Occipital lobe (tissue), 2 donors: ENCODE data around the gene VOPP1. TPM values are rescaled to one million over a fixed set of nuclear protein-coding genes. Genes with fewer than 3 reads are reported as not detected.

Experiments used
- DNase-seq: peaks from one replicate; lab custom pipeline; 2025; lab: John Stamatoyannopoulos, UW
- total RNA-seq: library from RNA; depleted of rRNA; stranded (reverse); fragments of >200 nt; gene quantifications from one replicate; pipeline ENCODE4 v1.2.3, GENCODE V29; 2014

VOPP1 gene
- total RNA-seq, 1 donor from 2014 or later, result 108 TPM

DNA sequence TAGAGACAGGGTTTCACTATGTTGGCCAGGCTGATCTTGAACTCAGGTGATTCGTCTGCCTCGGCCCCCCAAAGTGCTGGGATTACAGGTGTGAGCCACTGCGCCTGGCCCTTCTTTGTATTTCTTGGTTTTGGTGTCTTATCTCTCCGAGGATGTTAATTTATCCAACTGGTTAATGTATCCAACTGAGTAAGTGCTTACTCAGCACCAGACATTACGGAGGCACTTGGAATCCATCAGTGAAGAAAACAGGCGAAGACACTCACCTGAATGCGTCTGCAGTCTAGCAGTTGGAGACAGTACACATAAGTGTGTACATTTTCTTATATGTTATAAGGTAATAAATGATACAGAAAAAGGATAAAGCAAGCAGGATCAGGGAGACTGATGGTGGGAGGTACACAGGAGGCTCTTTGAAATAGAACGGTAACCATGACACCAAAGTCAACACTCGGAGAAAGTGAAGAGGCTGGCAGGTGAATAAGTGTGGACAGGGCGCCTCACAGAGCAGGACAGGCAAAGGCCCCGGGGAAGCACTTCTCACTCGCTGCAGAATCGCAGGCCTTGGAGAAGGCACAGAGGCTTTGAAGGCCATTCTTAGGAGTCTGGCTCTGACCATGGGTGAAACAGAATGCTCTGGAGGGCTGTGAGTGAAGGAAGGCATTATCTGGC, 134.1 kb downstream of the VOPP1 start:
- DNase-seq, result no peak

DNA sequence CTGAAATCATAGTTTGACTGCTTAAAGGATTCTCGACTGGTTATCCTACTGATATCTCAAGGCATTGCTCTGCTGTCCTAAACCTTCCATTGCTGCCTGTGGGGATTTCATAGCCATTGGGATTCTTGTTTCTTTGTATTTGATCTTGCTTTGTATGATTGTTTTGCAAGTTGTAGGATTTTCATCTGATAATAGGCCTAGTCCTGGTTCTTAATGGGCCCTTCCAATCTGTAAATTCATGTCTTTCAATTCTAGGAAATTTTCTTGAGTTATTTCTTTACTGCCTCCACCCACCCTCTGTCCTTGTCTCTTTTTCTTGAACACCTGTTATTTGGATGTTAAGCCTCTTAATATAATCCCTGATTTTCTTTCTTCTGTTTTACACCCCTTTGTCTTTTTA, 134.9 kb downstream of the VOPP1 start:
- DNase-seq, result no peak

DNA sequence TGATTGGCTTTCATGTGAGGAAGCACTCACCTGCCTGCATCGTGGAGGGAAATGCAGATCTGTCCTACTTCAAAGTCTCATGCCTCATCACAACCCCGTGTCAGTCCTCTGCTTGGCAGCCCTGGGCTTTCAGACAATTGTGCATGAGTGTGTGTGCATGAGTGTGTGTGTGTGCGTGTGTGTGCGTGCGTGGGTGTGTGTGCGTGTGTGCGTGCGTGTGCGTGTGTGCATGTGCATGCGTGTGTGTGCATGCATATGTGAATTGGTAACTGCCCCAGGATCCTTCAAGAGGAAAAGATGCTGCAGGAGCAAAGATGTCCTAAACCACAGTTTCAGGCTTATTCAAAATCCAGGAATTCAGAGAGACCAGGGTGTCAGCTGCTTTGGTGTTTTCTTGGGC, 135.8 kb downstream of the VOPP1 start:
- no peak for DNase-seq

DNA sequence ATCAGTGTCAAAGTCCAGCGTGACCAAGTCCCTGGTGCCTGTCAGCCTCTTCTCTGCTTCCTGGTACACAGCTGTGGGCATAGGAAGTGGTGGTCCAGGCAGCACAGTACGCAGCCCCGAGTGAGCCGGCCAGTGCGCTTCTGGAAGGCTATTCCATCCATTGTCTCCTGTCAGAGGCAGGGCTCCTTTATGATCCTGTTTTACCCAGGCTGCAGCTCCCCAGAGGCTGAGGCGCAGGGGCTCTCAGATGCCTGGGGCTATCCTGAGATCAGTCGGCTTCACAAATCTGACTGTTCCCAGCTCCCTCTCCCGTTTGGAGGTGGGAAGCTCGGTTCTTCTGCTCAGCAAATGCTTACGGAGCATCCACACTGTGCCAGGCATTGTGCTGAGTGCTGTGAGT, 136.8 kb downstream of the VOPP1 start:
- DNase-seq, result no peak

DNA sequence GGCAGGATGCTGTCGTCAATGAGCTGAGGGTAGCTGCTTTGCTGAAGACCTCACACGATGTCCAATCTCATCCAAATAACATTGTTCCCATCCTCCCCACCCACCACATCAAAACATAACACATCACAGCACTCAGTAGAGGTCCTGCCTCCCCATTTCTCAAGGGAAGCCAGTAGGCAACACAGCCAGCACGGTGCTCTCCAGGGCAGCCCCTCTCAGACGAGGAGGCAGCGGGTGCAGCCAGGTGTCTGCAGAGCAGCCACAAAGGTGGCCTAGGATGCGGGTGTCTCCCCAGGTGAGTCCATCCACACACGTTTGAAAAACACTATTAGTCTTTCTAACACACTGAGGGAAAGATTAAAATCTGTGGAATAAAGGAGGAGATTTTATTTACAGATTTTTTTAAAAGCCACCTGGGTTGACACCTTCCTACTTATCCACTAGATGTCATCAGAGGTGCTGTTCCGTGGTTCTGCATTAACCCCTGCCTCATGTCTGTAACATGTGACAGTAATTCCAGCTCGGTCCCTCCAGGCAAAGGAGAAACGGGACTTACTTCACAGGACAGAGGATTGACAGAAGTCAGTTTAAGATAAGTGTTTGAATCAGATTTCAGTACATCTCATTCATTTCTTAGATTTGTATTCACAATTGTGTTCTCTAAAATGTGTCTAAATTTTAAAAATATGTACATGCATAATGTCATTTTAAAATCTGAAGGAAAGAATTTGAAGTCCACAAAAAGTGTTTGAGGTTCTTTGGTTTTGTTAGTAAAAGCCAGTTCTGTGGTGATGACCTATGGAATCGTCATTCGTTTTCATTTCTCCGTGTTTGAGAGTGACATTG, 139.1 kb downstream of the VOPP1 start:
- no peak for DNase-seq

DNA sequence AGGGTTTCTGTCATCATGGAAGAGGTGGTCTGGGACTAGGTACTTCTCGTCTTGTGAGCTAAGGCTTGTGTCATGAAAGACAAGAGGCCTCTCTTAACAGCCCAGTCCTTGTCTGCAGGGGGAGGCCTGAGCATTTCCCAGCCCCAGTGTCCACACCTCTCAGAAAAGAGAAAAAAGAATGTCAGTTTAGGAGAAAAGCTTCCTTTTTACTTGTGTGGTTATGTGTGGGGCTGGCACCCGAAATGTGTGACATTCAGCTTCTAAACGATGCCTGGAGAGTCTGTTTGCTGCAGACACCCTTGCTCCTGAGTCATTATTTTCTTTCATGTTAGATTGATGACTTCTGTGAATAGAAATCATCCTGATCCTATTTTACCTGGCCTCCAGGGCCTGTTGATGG, 139.8 kb downstream of the VOPP1 start:
- no peak for DNase-seq

DNA sequence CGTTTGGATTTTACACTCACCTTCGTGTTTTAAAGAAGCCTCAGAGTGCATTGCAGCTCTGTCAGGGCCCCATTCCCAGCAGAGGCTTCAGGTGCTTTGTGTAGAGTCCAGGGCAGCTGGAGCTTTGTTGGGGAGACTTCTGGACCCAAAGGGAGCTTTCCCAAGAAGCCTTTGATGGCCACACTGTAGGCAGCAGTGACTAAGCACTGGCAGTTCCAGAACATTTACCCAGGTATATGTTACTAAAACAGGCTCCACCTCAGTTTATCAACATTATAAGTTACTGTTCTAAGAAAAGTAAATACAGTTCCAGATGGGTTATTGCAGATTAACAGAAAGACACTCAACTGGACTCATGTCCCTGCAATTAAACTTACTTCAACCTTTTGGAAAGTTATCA, 140.4 kb downstream of the VOPP1 start:
- DNase-seq, result no peak

DNA sequence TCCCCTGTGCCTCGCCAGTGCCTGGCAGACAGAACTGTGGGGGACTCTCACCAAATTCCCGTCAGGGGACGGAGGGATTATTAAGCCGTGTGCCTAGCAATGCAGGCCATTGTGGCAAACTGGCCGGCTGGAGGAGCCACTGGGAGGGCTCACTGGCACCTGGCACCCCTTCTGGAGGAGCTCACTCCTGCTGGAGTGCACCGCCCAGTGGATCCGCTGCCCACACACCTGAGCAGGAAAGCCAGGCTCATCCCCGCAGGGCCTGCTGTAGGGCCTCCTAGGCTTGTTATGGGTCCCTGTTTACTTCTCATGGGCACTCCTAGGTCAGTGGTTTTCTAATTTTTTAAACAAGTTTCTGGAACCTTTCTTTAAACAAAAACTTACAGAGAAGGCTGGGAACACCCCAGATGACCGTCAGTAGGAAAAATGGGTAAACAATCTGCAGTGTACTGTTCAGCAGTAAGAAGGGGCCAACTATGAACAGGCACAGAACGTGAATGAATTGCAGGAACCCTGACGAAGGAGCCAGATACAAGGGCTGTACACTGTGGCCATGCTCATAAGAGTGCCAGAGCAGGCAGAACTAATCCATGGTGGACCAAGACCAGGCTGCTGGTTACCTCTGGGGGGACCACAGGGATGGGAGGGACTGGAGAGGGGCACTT, 142.3 kb downstream of the VOPP1 start:
- no peak for DNase-seq

DNA sequence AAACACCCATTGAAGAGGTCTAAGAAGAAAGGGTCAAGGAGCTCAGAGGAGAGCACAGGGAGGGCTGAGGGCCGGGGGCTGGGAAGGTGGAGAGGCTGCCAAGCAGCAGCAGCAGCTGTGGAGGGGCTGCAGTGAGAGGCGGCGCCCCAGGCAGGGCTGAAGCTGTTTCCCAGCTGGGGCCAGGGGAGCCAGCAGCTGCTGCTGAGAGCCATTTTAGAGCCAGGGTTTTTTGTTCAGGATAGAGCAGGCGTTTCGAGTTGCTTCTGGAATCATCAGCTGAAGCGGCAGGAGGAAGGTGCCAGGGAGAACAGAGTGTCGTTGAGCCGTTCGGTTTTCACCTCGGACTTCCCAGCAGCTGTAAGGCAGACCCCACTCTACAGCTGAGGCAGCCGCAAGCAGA, 144.5 kb downstream of the VOPP1 start:
- no peak for DNase-seq

DNA sequence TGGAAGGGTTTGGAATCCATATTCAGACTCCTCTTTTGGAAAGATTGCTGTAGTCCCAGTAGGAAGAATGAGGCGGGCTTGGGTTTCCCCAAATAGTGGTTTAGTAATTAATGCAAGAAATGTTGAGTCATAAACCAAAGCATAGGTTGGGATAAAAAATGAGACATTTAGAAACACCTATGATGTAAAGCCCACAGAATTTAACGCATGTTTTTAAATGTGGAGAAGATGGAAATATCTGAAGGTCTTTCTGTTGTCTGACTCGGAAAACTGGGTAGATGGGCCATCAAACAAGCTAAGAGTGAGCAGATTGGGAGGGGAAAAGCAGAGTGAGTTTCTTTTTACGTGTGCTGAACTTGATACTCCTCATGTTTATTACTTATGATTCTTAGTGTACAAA, 145.0 kb downstream of the VOPP1 start:
- no peak for DNase-seq

DNA sequence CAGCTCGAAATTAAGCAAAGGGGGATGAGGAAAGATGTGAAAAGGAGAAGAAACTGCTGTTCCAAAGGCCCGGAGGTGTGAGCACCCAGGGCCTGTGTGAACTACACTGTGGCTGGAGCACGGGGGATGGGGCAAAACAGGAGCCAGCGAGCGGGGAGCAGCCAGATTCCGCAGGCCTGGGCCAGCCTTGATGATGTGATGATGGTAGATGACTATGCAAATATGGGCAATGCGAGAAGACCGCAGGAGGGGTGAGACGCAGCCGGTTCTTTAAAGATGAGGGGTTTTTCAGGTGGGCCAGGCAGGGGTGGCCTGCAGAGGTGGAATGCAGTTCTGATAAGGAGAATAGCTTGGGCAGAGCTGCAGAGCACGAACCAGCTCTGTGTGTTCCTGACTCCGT, 145.6 kb downstream of the VOPP1 start:
- no peak for DNase-seq

DNA sequence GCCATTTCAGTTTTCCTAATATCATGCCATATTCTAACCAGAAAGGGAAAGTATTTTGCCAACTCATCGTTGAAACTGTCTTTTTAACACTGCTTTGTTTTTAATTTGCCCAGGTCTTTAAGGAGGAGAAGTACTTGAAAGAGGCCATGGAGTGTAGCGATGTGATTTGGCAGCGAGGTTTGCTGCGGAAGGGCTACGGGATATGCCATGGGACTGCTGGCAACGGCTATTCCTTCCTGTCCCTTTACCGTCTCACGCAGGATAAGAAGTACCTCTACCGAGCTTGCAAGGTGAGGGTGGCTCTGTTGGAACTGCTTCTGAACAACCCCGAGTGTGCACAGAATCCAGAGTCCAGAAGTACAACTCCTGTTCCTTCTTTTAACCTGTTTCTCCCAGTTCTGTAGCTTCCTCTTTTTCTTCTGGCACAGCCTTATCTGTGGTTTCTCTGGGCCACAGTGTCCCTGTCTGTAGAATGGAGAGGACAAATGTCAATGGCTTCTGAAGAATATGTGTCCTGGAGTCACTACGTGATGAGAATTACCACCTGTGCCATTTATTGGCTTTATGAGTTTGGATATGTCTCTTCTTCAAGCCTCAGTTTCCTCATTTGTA, 147.1 kb downstream of the VOPP1 start:
- no peak for DNase-seq

DNA sequence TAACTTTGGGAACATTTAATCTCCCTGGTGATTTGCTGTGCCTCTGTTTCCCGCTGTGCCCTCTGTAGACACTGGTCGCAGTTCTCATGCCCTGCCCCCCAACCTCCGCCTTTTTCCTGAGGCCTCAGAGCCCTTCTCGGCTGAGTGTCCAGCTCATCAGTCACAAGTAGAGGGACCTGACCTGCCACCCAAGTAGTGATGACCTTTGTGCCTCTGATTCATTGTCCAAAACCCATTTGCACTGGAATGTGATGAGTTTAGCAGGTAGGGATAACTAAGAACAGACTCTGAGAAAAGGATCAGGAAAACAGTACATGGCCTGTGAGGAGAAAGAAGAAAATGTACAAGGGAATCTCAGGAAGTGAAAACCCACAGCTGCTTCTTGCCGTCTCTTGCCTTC, 148.4 kb downstream of the VOPP1 start:
- DNase-seq, result no peak

DNA sequence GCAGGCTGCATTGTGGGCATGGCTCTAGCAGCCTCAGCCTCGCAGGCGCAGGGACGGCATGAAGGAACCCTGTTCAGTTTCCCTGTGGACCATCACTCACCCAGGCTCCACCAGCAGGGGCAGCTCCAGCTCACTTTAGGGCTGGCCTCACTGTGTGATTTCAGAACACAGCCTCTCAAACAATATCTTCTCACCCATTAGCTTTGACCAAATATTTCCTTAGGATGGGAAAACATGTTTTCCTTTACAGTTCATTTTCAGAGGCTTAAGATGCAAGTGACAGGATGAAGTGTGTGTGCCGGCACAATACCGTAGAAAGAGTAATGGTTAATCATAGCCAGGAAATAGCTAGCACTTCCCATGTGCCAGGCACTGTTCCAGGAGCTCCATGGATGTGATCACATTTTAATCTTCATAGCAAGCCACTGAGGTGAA, 149.0 kb downstream of the VOPP1 start:
- no peak for DNase-seq

Other genes with a start within 250 kb of the VOPP1 start
- 40.2 TPM for gene LANCL2, start 207.2 kb downstream of the VOPP1 start, total RNA-seq